SK-N-SH (cell line): ENCODE results near the gene CABP5. TPM values are rescaled to one million over a fixed set of nuclear protein-coding genes. Genes with fewer than 3 reads are reported as not detected.

ENCODE experiments used
- CTCF ChIA-PET: fragments of 300-600, 350-600 bp; formaldehyde crosslinking; extraction: SDS; loops from one replicate; lab custom pipeline; 2021; lab: Yijun Ruan, JAX
- POLR2A ChIA-PET: fragments of 350-600 bp; sonication (Branson Sonifier 250); formaldehyde crosslinking; extraction: SDS; loops from one replicate; lab custom pipeline; 2020; ENCODE audit warnings: antibody characterized with exemption, inconsistent platforms; lab: Yijun Ruan, JAX
- DNase-seq: peaks from one replicate; pipeline ENCODE4 v3.0.0; 2012
- H2AFZ ChIP-seq: fragments of 200-600 bp; sonication (generic); 2 replicates; pipeline ENCODE4 v1.8.1; 2016; ENCODE audit warnings: antibody characterized with exemption, mild to moderate bottlenecking, low read depth
- H3F3A ChIP-seq: fragments of 200-600 bp; sonication (generic); replicated peaks from 2 replicates; pipeline ENCODE3; 2016; ENCODE audit warnings: antibody characterized with exemption, mild to moderate bottlenecking; ENCODE audit not compliant: insufficient read depth
- H3K27ac ChIP-seq, 2 experiments: fragments of 200-500 bp in 1 of 2; fragments of 200-600 bp in 1 of 2; sonication (Bioruptor generic) in 1 of 2; sonication (generic), shearing (Covaris generic) in 1 of 2; 2 replicates each; pipeline versions ENCODE4 v1.5.1 to v1.6.1; 2014 to 2016; ENCODE audit warnings: low read depth in 2 of 2, inconsistent platforms in 1 of 2, low read length in 1 of 2, mild to moderate bottlenecking in 1 of 2, mixed read lengths in 1 of 2
- H3K27me3 ChIP-seq: fragments of 200-600 bp; sonication (generic), shearing (Covaris generic); 2 replicates; pipeline ENCODE4 v1.6.1; 2016; ENCODE audit warnings: mixed run types; ENCODE audit not compliant: insufficient read depth
- H3K36me3 ChIP-seq, 2 experiments: fragments of 200-500 bp in 1 of 2; fragments of 200-600 bp in 1 of 2; sonication (Bioruptor generic) in 1 of 2; sonication (generic) in 1 of 2; replicated peaks in 1 of 2; 2 replicates each; pipeline versions ENCODE3 to v1.5.1; 2014 to 2016; ENCODE audit warnings: low read length in 1 of 2, mild to moderate bottlenecking in 1 of 2; ENCODE audit not compliant: insufficient read depth in 2 of 2, control insufficient read depth in 1 of 2
- H3K4me1 ChIP-seq, 2 experiments: fragments of 200-500 bp in 1 of 2; fragments of 200-600 bp in 1 of 2; sonication (Bioruptor generic) in 1 of 2; sonication (generic), shearing (Covaris generic) in 1 of 2; 2 replicates each; pipeline versions ENCODE4 v1.5.1 to v1.6.1; 2014 to 2016; ENCODE audit warnings: low read depth in 1 of 2, low read length in 1 of 2, mixed run types in 1 of 2; ENCODE audit not compliant: insufficient read depth in 2 of 2, control insufficient read depth in 1 of 2
- H3K4me2 ChIP-seq: fragments of 200-600 bp; sonication (generic), shearing (Covaris generic); 2 replicates; pipeline ENCODE4 v1.6.1; 2017; ENCODE audit warnings: mixed run types
- H3K4me3 ChIP-seq, 2 experiments: fragments of 200-500 bp in 1 of 2; fragments of 200-600 bp in 1 of 2; sonication (Bioruptor generic) in 1 of 2; sonication (generic), shearing (Covaris generic) in 1 of 2; 2 replicates each; pipeline versions ENCODE4 v1.5.1 to v1.8.1; 2014 to 2016; ENCODE audit warnings: low read depth in 2 of 2, inconsistent platforms in 1 of 2, low read length in 1 of 2, mild to moderate bottlenecking in 1 of 2, mixed read lengths in 1 of 2, moderate library complexity in 1 of 2
- H3K79me2 ChIP-seq: fragments of 200-600 bp; sonication (generic); 2 replicates; pipeline ENCODE4 v1.8.1; 2017; ENCODE audit warnings: mild to moderate bottlenecking; ENCODE audit not compliant: insufficient read depth
- H3K9ac ChIP-seq: fragments of 200-600 bp; sonication (generic); 2 replicates; pipeline ENCODE4 v1.6.1; 2017; ENCODE audit warnings: mixed run types
- H3K9me2 ChIP-seq: fragments of 200-600 bp; sonication (generic); 2 replicates; pipeline ENCODE4 v1.6.1; 2017; ENCODE audit warnings: mixed run types
- H3K9me3 ChIP-seq: fragments of 200-600 bp; sonication (generic); 2 replicates; pipeline ENCODE4 v1.6.1; 2017; ENCODE audit warnings: mixed run types, mild to moderate bottlenecking, moderate library complexity
- H4K20me1 ChIP-seq: fragments of 200-600 bp; sonication (generic); 2 replicates; pipeline ENCODE4 v1.6.1; 2017; ENCODE audit warnings: mild to moderate bottlenecking, mixed run types; ENCODE audit not compliant: insufficient read depth
- ELF1 ChIP-seq: IDR thresholded peaks from 2 replicates; pipeline ENCODE4 v1.4.0; 2012
- FOXJ3 ChIP-seq: sonication (generic); formaldehyde crosslinking; IDR thresholded peaks from 2 replicates; pipeline ENCODE4 v1.5.1; 2020; ENCODE audit warnings: mild to moderate bottlenecking, missing genetic modification reagents
- GABPA ChIP-seq: IDR thresholded peaks from 2 replicates; pipeline ENCODE4 v1.4.0; 2012; ENCODE audit warnings: low read depth, mild to moderate bottlenecking
- GATA2 ChIP-seq: sonication (generic); formaldehyde crosslinking; IDR thresholded peaks from 2 replicates; pipeline ENCODE4 v1.5.0; 2020; ENCODE audit warnings: mild to moderate bottlenecking, missing genetic modification reagents
- JUND ChIP-seq: IDR thresholded peaks from 2 replicates; pipeline ENCODE4 v1.4.0; 2012
- MAX ChIP-seq: IDR thresholded peaks from 2 replicates; pipeline ENCODE4 v1.4.0; 2012; ENCODE audit warnings: low read depth
- MEF2A ChIP-seq: IDR thresholded peaks from 2 replicates; pipeline ENCODE4 v1.4.0; 2012; ENCODE audit warnings: low read depth, borderline replicate concordance
- MXI1 ChIP-seq: IDR thresholded peaks from 2 replicates; pipeline ENCODE4 v1.6.1; 2012; ENCODE audit warnings: mild to moderate bottlenecking, low read depth, low read length, improper control_type of control experiment
- NFIC ChIP-seq: IDR thresholded peaks from 2 replicates; pipeline ENCODE4 v1.4.0; 2012; ENCODE audit warnings: borderline replicate concordance
- RCOR1 ChIP-seq: fragments of 150-350 bp; IDR thresholded peaks from 2 replicates; pipeline ENCODE4 v1.6.1; 2017; ENCODE audit warnings: antibody characterized with exemption, low read length
- RFX5 ChIP-seq: IDR thresholded peaks from 2 replicates; pipeline ENCODE4 v1.6.1; 2012; ENCODE audit warnings: mild to moderate bottlenecking, improper control_type of control experiment, low read length
- SMC3 ChIP-seq: IDR thresholded peaks from 2 replicates; pipeline ENCODE4 v1.6.1; 2012; ENCODE audit warnings: low read depth, low read length, improper control_type of control experiment
- TCF12 ChIP-seq: IDR thresholded peaks from 2 replicates; pipeline ENCODE4 v1.4.0; 2012
- TEAD4 ChIP-seq: IDR thresholded peaks from 2 replicates; pipeline ENCODE4 v1.4.0; 2012; ENCODE audit warnings: mild to moderate bottlenecking, borderline replicate concordance; ENCODE audit not compliant: insufficient read depth
- USF1 ChIP-seq: IDR thresholded peaks from 2 replicates; pipeline ENCODE4 v1.4.0; 2012; ENCODE audit warnings: low read depth, borderline replicate concordance
- WGBS: methylation state at CpG from one replicate; pipeline ENCODE4 v1.1.6; 2017; ENCODE audit warnings: low lambda C conversion rate; 5-methylcytosine and 5-hydroxymethylcytosine counted together
- polyA plus RNA-seq, 3 experiments: library from polyadenylated mRNA; depleted of rRNA; stranded (reverse); fragments of >200 nt; gene quantifications; 2 replicates each; pipeline ENCODE4 v1.2.3, GENCODE V29; 2012
- TF ChIP-seq, protein P1 (sequence below): IDR thresholded peaks from 2 replicates; pipeline ENCODE4; 2012

The CABP5 gene
- polyA plus RNA-seq, 1 of the 3 experiments (the other 2 are of a cell fraction): not detected

DNA sequence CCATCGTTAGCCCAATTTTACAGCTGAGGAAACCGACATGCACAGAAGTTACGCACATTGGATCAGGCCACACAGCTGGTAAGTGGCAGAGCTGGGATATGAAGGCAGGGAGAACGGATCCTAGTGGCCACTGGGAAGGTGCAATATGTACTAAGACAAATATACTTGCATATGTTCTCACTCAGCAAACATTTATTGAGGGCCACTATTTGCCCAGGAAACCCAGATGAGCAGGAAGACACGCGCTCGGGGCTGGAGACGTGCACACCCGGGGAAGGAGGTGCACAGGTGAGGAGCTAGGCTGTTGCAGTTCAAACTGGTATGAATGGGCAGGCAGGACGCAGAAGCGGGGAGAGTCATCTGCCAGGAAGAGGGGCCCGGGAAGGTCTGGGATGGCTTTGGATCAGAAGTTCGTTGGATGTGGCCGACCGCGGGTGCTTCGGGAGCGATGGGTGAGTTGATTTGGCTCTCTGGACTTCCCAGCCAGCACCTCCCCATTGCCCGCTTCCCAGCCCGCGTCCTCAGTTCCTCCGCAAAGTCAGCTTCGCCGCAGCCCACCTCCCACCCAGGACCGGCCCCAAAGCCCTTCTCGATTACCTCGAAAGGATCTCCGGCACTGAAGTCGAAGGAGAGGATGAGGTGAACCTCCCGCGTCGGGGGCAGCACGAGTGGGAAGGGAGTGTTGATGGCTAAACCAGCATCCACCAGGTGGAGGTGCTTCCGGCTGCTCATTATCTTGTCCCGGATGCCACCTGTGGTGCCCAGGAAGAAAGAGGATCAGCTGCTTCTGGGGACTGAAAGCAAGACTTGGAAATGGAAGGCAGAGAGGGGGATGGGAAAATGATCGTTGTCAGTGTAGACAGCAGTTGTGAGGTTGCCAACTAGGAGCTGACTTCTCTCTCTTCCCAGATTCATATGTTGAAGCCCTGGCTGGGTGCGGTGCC is 17.8 kb upstream of the CABP5 start (continued):
- TF ChIP-seq GATA2 (CRISPR knock-in tag) (no peak), MAX (no peak), GABPA (no peak)
- TF ChIP-seq, protein P1, sequence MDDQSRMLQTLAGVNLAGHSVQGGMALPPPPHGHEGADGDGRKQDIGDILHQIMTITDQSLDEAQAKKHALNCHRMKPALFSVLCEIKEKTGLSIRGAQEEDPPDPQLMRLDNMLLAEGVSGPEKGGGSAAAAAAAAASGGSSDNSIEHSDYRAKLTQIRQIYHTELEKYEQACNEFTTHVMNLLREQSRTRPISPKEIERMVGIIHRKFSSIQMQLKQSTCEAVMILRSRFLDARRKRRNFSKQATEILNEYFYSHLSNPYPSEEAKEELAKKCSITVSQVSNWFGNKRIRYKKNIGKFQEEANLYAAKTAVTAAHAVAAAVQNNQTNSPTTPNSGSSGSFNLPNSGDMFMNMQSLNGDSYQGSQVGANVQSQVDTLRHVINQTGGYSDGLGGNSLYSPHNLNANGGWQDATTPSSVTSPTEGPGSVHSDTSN: no peak

DNA sequence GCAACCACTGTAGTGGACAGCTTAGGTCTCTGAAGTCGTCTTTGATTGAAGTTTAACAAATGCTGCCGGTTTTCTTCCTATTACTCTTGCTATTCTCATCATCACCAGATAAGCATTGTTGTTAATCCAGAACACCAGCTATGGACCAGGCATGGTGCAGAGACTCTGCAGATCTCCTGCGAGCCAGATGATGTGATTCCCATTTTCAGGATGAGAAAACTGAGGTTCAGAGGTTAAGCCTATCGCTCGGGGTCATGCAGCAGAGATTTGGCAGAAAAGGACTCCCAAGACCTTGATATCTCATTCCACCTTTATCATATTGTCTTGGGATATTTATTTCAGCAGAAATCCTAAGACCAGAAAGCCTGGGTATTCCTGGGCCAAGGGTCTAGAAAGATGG is 16.5 kb upstream of the CABP5 start:
- no peak for DNase-seq
- TF ChIP-seq JUND (no peak), SMC3 (no peak), MEF2A (no peak), TCF12 (no peak), NFIC (no peak), RFX5 (no peak), MXI1 (no peak), GATA2 (CRISPR knock-in tag) (no peak), TEAD4 (no peak), ELF1 (no peak), FOXJ3 (CRISPR knock-in tag) (no peak), USF1 (no peak), RCOR1 (no peak)
- H3K9me3 ChIP-seq: no peaks in the 10 kb centered on the region
- no peak overlapping the region for H3K4me2 ChIP-seq
- H3F3A ChIP-seq: no peaks in the 10 kb centered on the region
- H3K9ac ChIP-seq: no peak overlapping the region
- 14% methylated on average over 5 of the region's 5 CpGs for WGBS
- no peak overlapping the region for H2AFZ ChIP-seq
- no peaks in the 10 kb centered on the region for H3K36me3 ChIP-seq
- peaks cover 45% of the 10 kb centered on the region for H3K27me3 ChIP-seq
- no peaks in the 10 kb centered on the region for H3K9me2 ChIP-seq
- H3K4me3 ChIP-seq: no peak overlapping the region
- no peaks in the 10 kb centered on the region for H3K79me2 ChIP-seq
- no peaks in the 10 kb centered on the region for H3K4me1 ChIP-seq
- CTCF ChIA-PET: no interaction called here
- no peak overlapping the region for H3K27ac ChIP-seq
- POLR2A ChIA-PET: no interaction called here
- no peaks in the 10 kb centered on the region for H4K20me1 ChIP-seq
